ENCODE results near the gene LRP1-AS.

The LRP1-AS gene

DNA sequence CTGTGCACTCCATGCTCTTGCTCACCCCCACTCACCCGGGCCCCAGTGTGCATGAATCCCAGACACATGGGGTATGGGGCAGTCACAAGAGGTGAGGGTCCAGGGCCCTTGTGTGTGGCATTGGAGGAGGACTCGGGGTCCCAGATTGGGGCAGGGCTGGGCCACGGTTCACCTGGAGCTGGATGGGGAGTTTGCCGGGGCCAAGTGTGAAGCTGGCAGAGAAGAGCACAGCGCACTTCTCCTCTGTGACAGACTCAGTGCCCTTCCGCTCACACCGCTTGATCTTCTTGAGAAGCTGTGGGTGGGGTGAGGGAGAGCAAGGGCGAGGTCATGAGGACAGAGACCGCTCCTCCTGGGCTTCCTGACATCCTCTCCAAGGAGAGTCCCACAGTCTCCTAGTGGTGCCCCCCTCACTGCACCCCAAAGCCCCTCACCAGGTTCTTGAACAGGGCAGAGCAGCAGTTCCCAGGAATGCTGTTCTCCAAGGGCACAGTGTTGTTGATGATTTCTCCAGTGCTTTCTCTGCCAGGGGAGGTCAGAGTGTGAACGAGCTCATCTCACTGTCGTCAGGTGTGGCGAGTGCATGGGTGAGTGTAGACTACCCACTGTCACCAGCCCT is 43.0 kb downstream of the LRP1-AS start:
- no peak for DNase-seq (ENCODE audit: low spot score)
- POLR2A ChIA-PET (ENCODE audit: low non-redundant PET), result interaction anchor here (0.6 to 1.0 kb wide), 2 partner anchors 9 to 13 kb away, joined by 3 to 4 read pairs; no protein-coding TSS in a partner anchor
- CTCF ChIA-PET, result interaction anchor here (0.5 kb wide), 1 partner anchor 41 kb away, joined by 4 read pairs; no protein-coding TSS in a partner anchor
- TF ChIP-seq, protein P1, sequence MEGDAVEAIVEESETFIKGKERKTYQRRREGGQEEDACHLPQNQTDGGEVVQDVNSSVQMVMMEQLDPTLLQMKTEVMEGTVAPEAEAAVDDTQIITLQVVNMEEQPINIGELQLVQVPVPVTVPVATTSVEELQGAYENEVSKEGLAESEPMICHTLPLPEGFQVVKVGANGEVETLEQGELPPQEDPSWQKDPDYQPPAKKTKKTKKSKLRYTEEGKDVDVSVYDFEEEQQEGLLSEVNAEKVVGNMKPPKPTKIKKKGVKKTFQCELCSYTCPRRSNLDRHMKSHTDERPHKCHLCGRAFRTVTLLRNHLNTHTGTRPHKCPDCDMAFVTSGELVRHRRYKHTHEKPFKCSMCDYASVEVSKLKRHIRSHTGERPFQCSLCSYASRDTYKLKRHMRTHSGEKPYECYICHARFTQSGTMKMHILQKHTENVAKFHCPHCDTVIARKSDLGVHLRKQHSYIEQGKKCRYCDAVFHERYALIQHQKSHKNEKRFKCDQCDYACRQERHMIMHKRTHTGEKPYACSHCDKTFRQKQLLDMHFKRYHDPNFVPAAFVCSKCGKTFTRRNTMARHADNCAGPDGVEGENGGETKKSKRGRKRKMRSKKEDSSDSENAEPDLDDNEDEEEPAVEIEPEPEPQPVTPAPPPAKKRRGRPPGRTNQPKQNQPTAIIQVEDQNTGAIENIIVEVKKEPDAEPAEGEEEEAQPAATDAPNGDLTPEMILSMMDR (conservative IDR thresholded peaks at IDR 0.05; ENCODE audit: low read depth), result no peak
- peak overlapping the region; percentile 41 for H3K27ac ChIP-seq

DNA sequence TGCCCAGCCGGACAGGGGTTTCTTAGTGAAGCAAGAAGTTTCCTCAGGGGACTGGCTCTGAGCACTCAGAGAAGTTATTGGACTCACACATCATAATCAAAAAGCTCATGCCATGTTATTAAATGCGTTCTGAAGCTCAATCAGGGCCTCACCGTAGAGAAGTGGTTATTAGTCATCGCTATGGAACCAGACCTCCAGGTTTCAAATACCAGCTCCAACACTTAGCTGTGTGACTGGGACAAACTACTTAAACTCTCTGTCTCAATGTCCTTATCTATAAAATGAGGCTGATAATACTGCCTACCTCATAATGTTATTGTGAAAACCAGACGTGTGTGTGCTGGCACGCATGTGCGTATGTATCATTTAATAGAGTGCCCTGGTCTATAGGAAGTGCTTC is 43.6 kb downstream of the LRP1-AS start:
- ChIA-PET CTCF (interaction anchor here (0.5 kb wide), 1 partner anchor 41 kb away, joined by 4 read pairs; no protein-coding TSS in a partner anchor), POLR2A (ENCODE audit: low non-redundant PET) (no interaction called here)
- H3K27ac ChIP-seq, result peak overlapping the region; percentile 52
- TF ChIP-seq, protein P1 (conservative IDR thresholded peaks at IDR 0.05; ENCODE audit: low read depth), result no peak
- DNase-seq (ENCODE audit: low spot score), result no peak

DNA sequence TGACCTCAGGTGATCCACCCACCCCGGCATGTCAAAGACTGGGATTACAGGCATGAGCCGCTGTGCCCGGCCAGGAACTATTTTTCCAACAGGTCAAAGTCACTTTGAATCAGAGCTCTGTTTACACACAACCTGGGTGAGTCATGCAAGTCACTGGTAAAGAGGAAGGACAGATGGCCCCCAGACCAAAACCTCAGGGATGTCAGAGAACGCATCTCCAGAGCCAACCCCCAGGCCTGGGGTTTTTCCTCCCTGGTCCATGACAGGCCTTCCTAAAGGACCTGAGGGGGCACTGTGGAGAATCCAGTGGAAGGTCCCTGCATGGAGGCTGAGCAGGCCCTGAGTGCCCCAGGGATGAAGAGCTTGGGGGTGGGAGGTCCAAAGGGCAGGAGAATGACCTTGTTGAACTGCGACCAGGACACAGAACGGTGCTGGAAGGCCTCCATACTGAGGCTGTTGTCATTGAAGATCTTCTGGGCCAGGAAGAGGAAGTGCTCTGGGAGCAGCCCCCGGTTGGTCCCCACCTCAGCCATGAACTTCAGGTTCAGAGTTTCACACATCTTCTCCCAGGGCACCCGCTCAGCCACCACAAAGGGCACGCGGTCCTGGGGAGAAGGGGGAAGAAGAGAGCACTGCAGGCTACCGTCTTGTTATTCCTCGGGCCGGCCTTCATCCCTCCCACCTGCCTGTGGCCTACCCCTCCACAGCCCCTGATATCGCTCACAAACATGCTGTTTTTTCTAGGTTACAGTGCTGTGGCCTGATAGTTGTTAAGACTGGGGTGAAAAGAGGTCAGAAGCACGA is 45.3 kb downstream of the LRP1-AS start:
- peak overlapping the region; percentile 52 for H3K27ac ChIP-seq
- CTCF ChIA-PET, result interaction anchor here (0.6 to 1.0 kb wide), 2 partner anchors 73 to 925 kb away, joined by 3 to 5 read pairs; no protein-coding TSS in a partner anchor
- POLR2A ChIA-PET (ENCODE audit: low non-redundant PET), result interaction anchor here (1.5 kb wide), 1 partner anchor 10 kb away, joined by 3 read pairs; no protein-coding TSS in a partner anchor
- TF ChIP-seq, protein P1 (conservative IDR thresholded peaks at IDR 0.05; ENCODE audit: low read depth), result no peak
- DNase-seq (ENCODE audit: low spot score), result no peak

DNA sequence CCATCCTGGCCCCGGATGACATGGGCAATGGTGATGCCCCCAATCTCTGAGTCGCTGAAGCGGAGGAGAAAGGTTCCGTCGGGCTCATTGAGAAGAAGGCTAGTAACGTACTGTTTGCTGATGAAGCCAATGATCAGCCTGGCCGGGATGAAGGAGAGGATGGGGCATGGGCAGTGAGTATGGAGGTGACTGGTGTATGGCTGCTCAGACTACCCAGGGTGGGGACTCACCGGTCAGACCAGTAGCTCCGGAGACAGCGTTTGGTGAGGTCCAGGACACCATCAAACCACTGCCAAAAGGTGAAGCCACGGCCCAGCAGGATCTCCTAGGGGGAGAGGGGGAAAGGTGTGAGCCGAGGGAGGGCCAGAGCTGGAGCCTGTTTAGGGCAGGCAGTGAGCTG is 47.7 kb downstream of the LRP1-AS start:
- TF ChIP-seq, protein P1 (conservative IDR thresholded peaks at IDR 0.05; ENCODE audit: low read depth), result no peak
- ChIA-PET POLR2A (ENCODE audit: low non-redundant PET) (interaction anchor here (1.4 kb wide), 1 partner anchor 12 kb away, joined by 3 read pairs; no protein-coding TSS in a partner anchor), CTCF (interaction anchor here (0.6 to 0.7 kb wide), 2 partner anchors 87 to 140 kb away, joined by 4 to 8 read pairs; no protein-coding TSS in a partner anchor)
- DNase-seq (ENCODE audit: low spot score), result no peak
- peak overlapping the region; percentile 60 for H3K27ac ChIP-seq

DNA sequence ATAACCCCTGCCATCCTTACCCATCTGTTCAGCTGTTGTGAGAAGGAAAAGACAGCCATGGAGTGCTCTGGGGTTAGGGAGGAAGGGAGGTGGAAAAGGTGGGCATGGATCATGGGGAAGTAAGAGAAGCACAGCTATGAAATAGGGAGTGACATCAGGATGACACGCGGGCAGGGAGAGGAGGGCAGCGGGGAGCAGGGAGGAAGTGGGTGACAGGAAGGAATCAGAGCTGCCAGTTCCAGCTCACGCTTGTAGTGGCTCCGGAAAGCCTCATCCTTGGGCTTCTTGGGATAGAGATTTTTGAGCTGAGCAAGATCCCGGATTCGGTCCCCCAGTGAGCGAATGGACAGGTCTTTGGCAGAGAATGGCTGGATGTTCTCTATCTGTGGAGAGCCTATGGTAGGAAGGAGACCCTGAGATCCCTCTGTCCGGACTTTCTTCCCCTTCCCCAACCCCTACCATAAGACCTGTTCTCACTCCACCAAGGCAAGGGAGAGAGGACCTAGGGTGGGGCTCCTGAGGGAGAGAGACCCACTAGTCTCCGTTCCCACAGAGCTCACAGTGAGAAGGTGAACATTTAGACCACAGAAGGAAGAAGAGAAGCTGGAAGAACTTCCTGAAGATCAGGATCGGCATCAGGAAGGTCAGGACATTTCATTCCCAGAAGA is 48.2 kb downstream of the LRP1-AS start:
- no peak for DNase-seq (ENCODE audit: low spot score)
- peak overlapping the region; percentile 60 for H3K27ac ChIP-seq
- ChIA-PET CTCF (interaction anchor here (0.6 to 1.4 kb wide), 3 partner anchors 30 to 140 kb away, joined by 4 read pairs; no protein-coding TSS in a partner anchor), POLR2A (ENCODE audit: low non-redundant PET) (interaction anchor here (1.0 to 1.4 kb wide), 2 partner anchors 12 to 13 kb away, joined by 3 to 9 read pairs; partner anchors contain the start of gene STAT6)
- TF ChIP-seq, protein P1 (conservative IDR thresholded peaks at IDR 0.05; ENCODE audit: low read depth), result no peak

DNA sequence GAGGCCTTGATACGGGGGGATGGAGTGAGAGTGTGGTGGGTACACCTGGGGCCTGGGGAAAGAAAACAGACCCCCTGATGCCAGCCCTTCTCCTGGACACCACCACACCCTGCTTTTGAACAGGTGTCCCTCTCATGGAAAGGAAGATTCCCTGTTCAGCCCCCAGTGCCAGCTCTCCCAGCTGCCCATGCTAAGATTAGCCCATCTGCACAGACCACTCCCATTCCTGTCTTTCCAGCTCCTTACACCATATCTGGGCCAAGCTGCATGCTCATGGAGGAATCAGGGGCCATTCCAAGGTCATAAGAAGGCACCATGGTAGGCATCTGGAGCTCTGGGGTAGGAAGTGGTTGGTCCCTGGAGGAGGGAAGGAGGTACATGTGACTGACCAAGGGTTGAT is 48.9 kb downstream of the LRP1-AS start:
- H3K27ac ChIP-seq, result peak overlapping the region; percentile 60
- TF ChIP-seq, protein P1 (conservative IDR thresholded peaks at IDR 0.05; ENCODE audit: low read depth), result no peak
- CTCF ChIA-PET, result interaction anchor here (1.1 to 1.4 kb wide), 2 partner anchors 29 to 84 kb away, joined by 4 read pairs; no protein-coding TSS in a partner anchor
- POLR2A ChIA-PET (ENCODE audit: low non-redundant PET), result interaction anchor here (1.0 kb wide), 1 partner anchor 13 kb away, joined by 9 read pairs; the partner anchor contains the start of gene STAT6
- no peak for DNase-seq (ENCODE audit: low spot score)
